ENCODE data around the gene PPP1R1A.

Gene PPP1R1A

GRCh38 chr12:54603173-54603814 is 14.8 kb upstream of the PPP1R1A start:
- DNase-seq: peak; percentile 31

- DNase-seq: no peak
Measured at GRCh38 chr12:54602661-54603060, 14.2 kb upstream of the PPP1R1A start.

- DNase-seq: no peak
Measured at GRCh38 chr12:54601841-54602240, 13.4 kb upstream of the PPP1R1A start.

- DNase-seq: no peak
Measured at GRCh38 chr12:54598970-54599369, 10.5 kb upstream of the PPP1R1A start.

- DNase-seq: peak; percentile 31
Measured at GRCh38 chr12:54596526-54596946, 8.1 kb upstream of the PPP1R1A start.

GRCh38 chr12:54595471-54595870 is 7.0 kb upstream of the PPP1R1A start:
- DNase-seq: no peak

- no peak for DNase-seq
Measured at GRCh38 chr12:54593725-54594124, 5.3 kb upstream of the PPP1R1A start.

GRCh38 chr12:54593135-54593534 is 4.7 kb upstream of the PPP1R1A start:
- no peak for DNase-seq

GRCh38 chr12:54592316-54592715 is 3.9 kb upstream of the PPP1R1A start:
- DNase-seq: no peak

- DNase-seq: no peak
Measured at GRCh38 chr12:54590978-54591591, 2.6 kb upstream of the PPP1R1A start.

GRCh38 chr12:54589964-54590363 is 1.5 kb upstream of the PPP1R1A start:
- no peak for DNase-seq

- no peak for DNase-seq
Measured at GRCh38 chr12:54588890-54589267, 420 bp upstream of the PPP1R1A start.

- no peak for DNase-seq
Measured at GRCh38 chr12:54587315-54587873, 1.1 kb downstream of the PPP1R1A start.

- DNase-seq: no peak
Measured at GRCh38 chr12:54586620-54587019, 1.8 kb downstream of the PPP1R1A start.

GRCh38 chr12:54585243-54585642 is 3.2 kb downstream of the PPP1R1A start:
- no peak for DNase-seq

GRCh38 chr12:54584128-54584527 is 4.3 kb downstream of the PPP1R1A start:
- peak; percentile 20 for DNase-seq

- no peak for DNase-seq
Measured at GRCh38 chr12:54583726-54584125, 4.7 kb downstream of the PPP1R1A start.

GRCh38 chr12:54581412-54581811 is 7.0 kb downstream of the PPP1R1A start:
- no peak for DNase-seq

GRCh38 chr12:54579696-54580333 is 8.6 kb downstream of the PPP1R1A start:
- DNase-seq: peak; percentile 35

- no peak for DNase-seq
Measured at GRCh38 chr12:54579258-54579657, 9.2 kb downstream of the PPP1R1A start.

- no peak for DNase-seq
Measured at GRCh38 chr12:54578778-54579177, 9.7 kb downstream of the PPP1R1A start.

GRCh38 chr12:54572881-54573280 is 15.6 kb downstream of the PPP1R1A start:
- DNase-seq: no peak

GRCh38 chr12:54571193-54572188 is 17.0 kb downstream of the PPP1R1A start:
- no peak for DNase-seq
